Kidney tubule cell (primary cell): Measurements from ENCODE around the gene PACRG.

Source experiments
- DNase-seq: peaks from one replicate; pipeline ENCODE4 v3.0.0-alpha.2; 2018; ENCODE audit warnings: low spot score

Gene PACRG

DNA sequence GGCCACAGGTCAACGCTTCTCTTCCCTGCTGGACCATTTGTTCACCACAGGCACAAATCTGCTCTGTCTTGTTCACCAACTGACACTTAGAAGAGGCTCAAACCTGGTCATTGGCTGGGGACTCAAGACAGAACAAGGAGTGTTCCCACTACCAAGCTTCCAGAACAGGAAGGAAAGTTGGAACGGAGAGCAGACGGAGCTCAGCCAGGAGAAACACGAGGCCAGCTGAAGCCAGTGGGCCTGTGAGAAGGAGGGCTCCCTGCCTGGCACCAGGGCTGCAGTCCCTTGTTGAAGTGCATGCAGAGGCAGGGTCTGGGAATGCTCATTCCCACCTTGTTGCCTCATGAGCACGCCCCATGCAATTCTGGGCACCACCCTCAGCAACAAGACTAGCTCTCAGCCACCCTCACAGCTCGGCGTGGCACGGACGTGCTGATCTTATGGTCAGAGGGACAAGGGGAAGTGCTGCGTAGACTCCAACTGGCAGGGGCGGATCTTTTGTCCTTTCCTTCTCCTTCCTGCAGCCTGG lies 450.2 kb downstream of the PACRG start:
- no peak for DNase-seq

GRCh38 chr6:163179061-163179460 lies 451.3 kb downstream of the PACRG start:
- no peak for DNase-seq

- no peak for DNase-seq
Measured at GRCh38 chr6:163179721-163180120, 451.9 kb downstream of the PACRG start.

GRCh38 chr6:163180874-163181541 lies 453.2 kb downstream of the PACRG start:
- peak; percentile 68 for DNase-seq

- no peak for DNase-seq
Measured at GRCh38 chr6:163181666-163182180, 453.9 kb downstream of the PACRG start.

GRCh38 chr6:163182696-163183095 lies 454.9 kb downstream of the PACRG start:
- DNase-seq: no peak

GRCh38 chr6:163183806-163184205 lies 456.0 kb downstream of the PACRG start:
- no peak for DNase-seq

- DNase-seq: no peak
Measured at GRCh38 chr6:163185744-163186143, 458.0 kb downstream of the PACRG start.

GRCh38 chr6:163186527-163186926 lies 458.8 kb downstream of the PACRG start:
- no peak for DNase-seq

GRCh38 chr6:163187201-163187600 lies 459.4 kb downstream of the PACRG start:
- no peak for DNase-seq

DNA sequence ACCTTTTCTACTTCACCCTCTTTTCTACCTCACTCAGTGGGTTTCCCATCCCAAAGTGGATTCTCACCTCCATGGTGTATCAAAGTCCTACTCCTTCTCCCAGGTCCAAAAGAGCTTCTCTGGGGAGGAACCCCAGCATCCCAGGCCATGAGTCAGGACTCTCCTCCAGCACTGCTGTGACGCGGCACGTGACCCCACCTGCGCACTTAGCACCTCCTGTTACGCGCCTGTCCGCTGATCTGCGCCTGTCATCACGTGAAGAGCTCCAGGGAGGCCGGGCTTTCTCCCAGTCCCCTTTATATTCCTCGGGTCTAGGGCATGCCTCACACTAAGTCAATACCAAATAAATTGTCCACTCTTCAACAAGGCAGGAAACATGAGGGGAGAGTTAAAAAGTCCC lies 459.8 kb downstream of the PACRG start:
- no peak for DNase-seq

GRCh38 chr6:163188746-163189145 lies 461.0 kb downstream of the PACRG start:
- no peak for DNase-seq

GRCh38 chr6:163189609-163190008 lies 461.8 kb downstream of the PACRG start:
- no peak for DNase-seq

DNA sequence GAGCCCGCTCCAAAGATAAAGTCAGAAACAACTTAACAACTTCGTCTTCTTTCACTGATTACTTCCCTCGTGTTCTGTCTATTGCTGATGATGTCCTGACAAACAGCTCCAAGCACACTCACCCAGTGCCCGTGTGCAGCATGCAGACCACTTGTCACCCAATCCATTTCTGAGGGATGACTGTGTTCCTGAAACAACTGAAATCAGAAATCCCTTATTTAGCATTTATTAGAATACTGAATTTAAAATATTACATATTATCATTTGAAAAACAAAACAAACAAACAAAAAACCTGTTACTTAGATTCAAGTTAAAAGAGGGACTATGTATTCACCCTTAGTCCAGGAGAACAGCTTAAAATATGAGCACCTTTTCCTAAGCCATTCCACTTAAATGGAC lies 463.0 kb downstream of the PACRG start:
- DNase-seq: no peak

DNA sequence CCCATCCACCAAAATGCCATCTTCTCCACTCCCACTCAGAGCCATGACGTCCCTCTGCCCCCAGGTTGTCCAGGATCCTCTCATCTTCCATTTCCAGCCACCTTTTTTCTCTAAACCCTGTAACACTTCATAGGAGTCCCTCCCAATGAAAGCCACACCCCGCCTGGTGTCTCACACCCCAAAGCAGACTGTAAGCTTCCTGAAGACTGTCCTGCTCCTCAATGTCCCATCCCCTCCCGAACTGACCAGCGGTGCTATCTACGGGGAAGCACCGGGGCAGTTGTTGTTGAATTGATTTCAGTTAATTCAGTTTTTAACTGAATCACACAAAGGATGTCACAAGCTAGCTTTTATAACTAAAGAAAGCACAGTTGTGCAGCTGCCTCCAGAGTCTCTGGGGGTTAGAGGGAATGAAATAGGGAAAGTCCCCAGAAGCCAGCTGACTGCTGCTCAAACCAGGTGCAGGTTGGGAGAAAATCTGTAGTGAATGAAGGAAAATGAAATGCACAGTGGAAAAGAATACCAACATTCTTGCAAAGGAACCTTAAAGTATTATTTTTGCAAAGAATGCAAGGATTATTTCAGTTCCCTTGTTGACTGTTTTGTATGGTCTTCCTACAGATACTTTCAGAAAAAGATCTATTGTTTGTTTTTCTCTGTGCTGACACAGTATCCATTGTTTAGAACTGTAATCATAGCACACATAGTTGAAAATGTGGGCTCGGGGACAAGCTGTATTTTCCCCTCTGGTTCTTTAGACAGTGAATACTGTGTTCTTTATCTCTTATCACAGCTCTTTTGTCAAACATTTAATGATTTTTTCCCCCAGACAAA lies 464.1 kb downstream of the PACRG start:
- DNase-seq: no peak

- no peak for DNase-seq
Measured at GRCh38 chr6:163192591-163192990, 464.8 kb downstream of the PACRG start.

- DNase-seq: no peak
Measured at GRCh38 chr6:163193326-163193725, 465.6 kb downstream of the PACRG start.

- no peak for DNase-seq
Measured at GRCh38 chr6:163195721-163196691, 468.2 kb downstream of the PACRG start.

DNA sequence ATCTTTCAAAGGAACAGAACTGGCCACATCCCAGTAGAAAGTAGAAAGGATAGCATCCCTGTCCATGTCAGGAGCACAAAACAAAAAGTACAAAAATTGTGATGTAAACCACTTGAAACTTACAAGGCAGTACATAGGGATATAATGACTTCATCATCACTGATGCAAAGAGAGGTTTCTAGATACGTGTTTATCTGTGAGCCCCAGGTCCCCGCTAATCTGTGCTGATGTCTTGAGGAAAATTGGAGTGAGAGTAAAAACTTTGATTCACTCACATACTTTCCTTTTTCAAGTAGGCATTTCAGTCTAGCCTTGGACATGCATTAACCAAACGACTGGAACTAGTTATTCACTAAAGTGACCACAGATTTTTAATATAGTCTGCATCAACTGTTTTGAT lies 470.1 kb downstream of the PACRG start:
- no peak for DNase-seq

DNA sequence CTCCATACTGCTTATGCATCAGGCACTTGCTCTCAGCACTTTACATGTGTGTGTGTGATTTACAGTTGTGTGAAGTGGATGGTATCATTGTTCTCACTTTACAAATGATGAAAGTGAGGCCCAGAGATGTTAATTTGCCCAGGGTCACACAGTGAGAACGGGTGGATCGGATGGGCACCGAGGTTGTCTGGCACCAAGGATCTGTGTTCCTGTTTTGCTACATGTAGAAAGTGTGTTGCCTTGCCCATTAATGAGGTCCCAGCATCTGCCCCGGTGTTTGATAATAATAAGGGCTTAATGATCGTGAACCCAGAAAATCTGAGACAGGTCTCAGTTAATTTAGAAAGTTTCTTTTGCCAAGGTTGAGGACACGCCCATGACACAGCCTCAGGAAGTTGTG lies 470.6 kb downstream of the PACRG start:
- DNase-seq: no peak

DNA sequence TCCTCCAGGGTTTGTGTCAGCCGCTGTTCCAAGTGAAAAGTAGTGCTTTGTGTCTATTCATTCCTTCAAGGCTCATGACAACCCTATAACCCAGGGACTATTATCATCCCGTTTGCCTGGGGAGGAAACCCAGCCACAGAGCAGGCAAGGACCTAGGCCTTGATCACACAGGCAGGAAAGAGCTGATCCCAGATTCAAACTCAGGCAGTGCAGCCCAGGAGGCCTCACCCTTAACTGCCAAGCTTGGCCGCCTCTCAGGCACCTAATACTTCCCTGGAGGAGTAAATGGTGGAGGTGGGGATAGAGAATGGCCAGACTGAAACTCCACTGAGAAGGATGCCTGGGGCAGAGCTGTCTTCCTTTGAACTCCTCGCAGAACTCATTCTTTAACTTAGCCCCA lies 471.6 kb downstream of the PACRG start:
- DNase-seq: no peak

DNA sequence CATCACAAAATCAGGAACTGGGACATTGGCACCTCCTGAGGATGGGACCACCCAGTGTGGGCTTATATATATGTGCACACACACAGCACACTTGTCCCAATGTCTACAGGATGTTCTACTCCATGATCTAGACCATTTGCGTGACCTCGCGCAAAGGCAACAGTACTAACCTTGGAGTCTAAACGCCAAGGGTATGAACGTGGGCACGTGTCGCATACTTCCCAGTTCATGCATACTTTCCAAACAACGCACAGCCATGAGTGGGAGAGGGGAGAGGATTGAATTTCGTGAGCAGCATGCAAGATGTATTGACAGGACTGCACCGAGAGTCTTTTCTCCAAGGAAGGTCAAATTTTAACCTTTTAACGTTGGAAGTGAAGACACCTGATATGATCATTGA lies 472.5 kb downstream of the PACRG start:
- no peak for DNase-seq
